Activated B cell treated with CpG ODN at 0.5 μM for 24 hours (primary cell): Measurements from ENCODE around the gene SLIT3. TPM values are rescaled to one million over a fixed set of nuclear protein-coding genes. Genes with fewer than 3 reads are reported as not detected.

ENCODE experiments used
- ATAC-seq: fragments of 200-7000 bp; cut with Tn5 transposase; one replicate; pipeline ENCODE4 v1.10.0; 2021; ENCODE audit warnings: low read depth, mild to moderate bottlenecking, moderate library complexity
- CTCF ChIA-PET: fragments of 350-600 bp; sonication (Branson Sonifier 250); formaldehyde crosslinking; loops from one replicate; lab custom pipeline; 2021; ENCODE audit warnings: antibody characterized with exemption; lab: Charles Lee
- POLR2A ChIA-PET: fragments of 350-600 bp; sonication (Branson Sonifier 250); formaldehyde crosslinking; loops from one replicate; lab custom pipeline; 2021; ENCODE audit warnings: antibody characterized with exemption; lab: Charles Lee
- DNase-seq: peaks from one replicate; pipeline ENCODE4 v3.0.0; 2022
- H3K27ac Mint-ChIP-seq: one replicate; pipeline ENCODE4 v1.8.0; 2020; ENCODE audit warnings: mixed read lengths
- H3K27me3 Mint-ChIP-seq: one replicate; pipeline ENCODE4 v1.8.0; 2021; ENCODE audit warnings: mixed read lengths
- H3K36me3 Mint-ChIP-seq: one replicate; pipeline ENCODE4 v1.8.0; 2021; ENCODE audit warnings: low read depth, mixed read lengths
- H3K4me1 Mint-ChIP-seq: one replicate; pipeline ENCODE4 v1.8.0; 2021; ENCODE audit warnings: mixed read lengths
- H3K4me3 Mint-ChIP-seq: one replicate; pipeline ENCODE4 v1.8.0; 2020; ENCODE audit warnings: mild to moderate bottlenecking, mixed read lengths
- H3K9me3 Mint-ChIP-seq: one replicate; pipeline ENCODE4 v1.8.0; 2020; ENCODE audit warnings: mixed read lengths
- intact Hi-C: fragments of 100-400 bp; cut with micrococcal nuclease; formaldehyde crosslinking; loops from one replicate; pipeline ENCODE4 v1.15.1; 2024
- total RNA-seq: library from RNA; stranded (reverse); gene quantifications from 2 replicates; pipeline ENCODE4 v1.2.3, GENCODE V29; 2022
- TF ChIP-seq, protein P1 (sequence below): fragments of 200-600 bp; IDR thresholded peaks from one replicate; pipeline ENCODE4 v1.8.0; 2022; ENCODE audit warnings: antibody characterized with exemption, mild to moderate bottlenecking

SLIT3 gene
- total RNA-seq, 1 donor from 2014 or later = not detected

DNA sequence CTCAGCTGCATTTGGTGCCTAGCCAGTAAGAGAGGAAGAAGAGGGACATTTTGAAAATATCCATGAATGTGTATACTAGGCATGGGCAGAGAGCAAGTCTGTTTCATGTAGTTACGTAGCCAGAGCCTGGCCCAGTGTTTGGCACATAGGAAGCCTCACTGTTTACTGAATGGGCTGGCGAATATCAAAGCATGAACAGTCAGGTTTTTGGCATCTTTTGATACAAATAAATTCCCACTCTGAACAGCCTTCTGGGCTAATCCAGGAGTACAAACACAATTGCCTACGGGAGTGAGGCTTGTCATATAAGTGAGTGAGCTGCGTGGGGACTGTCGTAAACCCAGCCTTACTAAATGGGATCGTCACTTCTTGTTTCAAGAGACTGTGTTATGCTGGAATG is 468.6 kb downstream of the SLIT3 start:
- Mint-ChIP-seq H3K4me1 (no peaks in the 10 kb centered on the region), H3K27me3 (peaks cover 2% of the 10 kb centered on the region), H3K36me3 (no peaks in the 10 kb centered on the region), H3K4me3 (no peak overlapping the region), H3K27ac (no peak overlapping the region), H3K9me3 (no peaks in the 10 kb centered on the region)
- DNase-seq (no peak), ATAC-seq (no peak)
- ChIA-PET CTCF (no interaction called here), POLR2A (no interaction called here)
- TF ChIP-seq, protein P1, sequence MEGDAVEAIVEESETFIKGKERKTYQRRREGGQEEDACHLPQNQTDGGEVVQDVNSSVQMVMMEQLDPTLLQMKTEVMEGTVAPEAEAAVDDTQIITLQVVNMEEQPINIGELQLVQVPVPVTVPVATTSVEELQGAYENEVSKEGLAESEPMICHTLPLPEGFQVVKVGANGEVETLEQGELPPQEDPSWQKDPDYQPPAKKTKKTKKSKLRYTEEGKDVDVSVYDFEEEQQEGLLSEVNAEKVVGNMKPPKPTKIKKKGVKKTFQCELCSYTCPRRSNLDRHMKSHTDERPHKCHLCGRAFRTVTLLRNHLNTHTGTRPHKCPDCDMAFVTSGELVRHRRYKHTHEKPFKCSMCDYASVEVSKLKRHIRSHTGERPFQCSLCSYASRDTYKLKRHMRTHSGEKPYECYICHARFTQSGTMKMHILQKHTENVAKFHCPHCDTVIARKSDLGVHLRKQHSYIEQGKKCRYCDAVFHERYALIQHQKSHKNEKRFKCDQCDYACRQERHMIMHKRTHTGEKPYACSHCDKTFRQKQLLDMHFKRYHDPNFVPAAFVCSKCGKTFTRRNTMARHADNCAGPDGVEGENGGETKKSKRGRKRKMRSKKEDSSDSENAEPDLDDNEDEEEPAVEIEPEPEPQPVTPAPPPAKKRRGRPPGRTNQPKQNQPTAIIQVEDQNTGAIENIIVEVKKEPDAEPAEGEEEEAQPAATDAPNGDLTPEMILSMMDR = no peak
- intact Hi-C loops = no loop called here

DNA sequence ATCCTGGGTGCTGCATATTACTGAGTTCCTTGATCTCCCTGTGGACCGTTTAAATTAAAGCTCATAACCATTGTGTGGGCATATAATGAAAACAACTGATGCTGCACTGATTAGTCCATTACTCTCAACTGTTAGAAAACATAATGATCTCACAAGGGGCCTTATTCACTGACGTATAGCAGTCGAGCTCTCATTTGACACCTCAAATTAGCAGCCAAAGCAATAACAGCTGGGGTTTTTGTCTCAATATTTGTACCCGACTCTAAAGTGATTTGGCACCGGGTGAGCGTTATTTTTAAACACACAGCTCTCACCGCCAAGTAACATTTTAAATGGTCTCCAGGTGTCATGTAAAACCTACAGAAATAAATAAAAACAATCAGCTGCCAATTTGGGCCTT is 469.6 kb downstream of the SLIT3 start:
- DNase-seq (no peak), ATAC-seq (no peak)
- intact Hi-C loops = no loop called here
- H3K9me3 Mint-ChIP-seq = no peaks in the 10 kb centered on the region
- TF ChIP-seq, protein P1 = no peak
- CTCF ChIA-PET = no interaction called here
- H3K27ac Mint-ChIP-seq = no peak overlapping the region
- no peaks in the 10 kb centered on the region for H3K36me3 Mint-ChIP-seq
- H3K27me3 Mint-ChIP-seq = peaks cover 2% of the 10 kb centered on the region
- no peak overlapping the region for H3K4me3 Mint-ChIP-seq
- no peaks in the 10 kb centered on the region for H3K4me1 Mint-ChIP-seq
- POLR2A ChIA-PET = no interaction called here

DNA sequence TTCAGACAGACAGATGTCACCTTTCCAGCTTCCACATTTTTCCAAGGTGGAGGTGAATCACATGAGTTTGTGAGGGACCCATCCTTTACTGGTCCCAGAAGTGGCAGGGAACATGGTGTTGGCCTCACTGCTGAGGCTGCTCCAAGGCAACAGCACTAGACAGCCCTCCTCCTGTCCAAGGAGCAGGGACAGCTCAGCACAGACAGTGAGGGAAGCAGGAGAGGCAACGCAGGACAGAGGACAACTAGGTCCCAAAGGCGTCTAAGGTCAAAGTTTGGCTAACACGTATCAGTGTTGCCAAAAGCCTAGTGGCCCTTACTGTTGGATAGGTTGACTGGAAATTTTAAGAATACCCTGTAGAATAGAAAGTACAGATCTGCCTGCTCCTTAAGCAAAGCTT is 470.1 kb downstream of the SLIT3 start:
- Mint-ChIP-seq H3K4me1 (no peaks in the 10 kb centered on the region), H3K9me3 (no peaks in the 10 kb centered on the region), H3K4me3 (no peak overlapping the region), H3K36me3 (no peaks in the 10 kb centered on the region), H3K27me3 (peaks cover 2% of the 10 kb centered on the region), H3K27ac (no peak overlapping the region)
- DNase-seq (no peak), ATAC-seq (no peak)
- POLR2A ChIA-PET = no interaction called here
- TF ChIP-seq, protein P1 = no peak
- CTCF ChIA-PET = no interaction called here
- intact Hi-C loops = no loop called here

- CTCF ChIA-PET = no interaction called here
- ATAC-seq (no peak), DNase-seq (no peak)
- POLR2A ChIA-PET = no interaction called here
- Mint-ChIP-seq H3K27ac (no peak overlapping the region), H3K27me3 (peaks cover 2% of the 10 kb centered on the region), H3K36me3 (no peaks in the 10 kb centered on the region), H3K4me1 (no peaks in the 10 kb centered on the region), H3K4me3 (no peak overlapping the region), H3K9me3 (no peaks in the 10 kb centered on the region)
- TF ChIP-seq, protein P1 = no peak
- intact Hi-C loops = no loop called here
Observed at GRCh38 chr5:168829922-168830417, 471.0 kb downstream of the SLIT3 start.

DNA sequence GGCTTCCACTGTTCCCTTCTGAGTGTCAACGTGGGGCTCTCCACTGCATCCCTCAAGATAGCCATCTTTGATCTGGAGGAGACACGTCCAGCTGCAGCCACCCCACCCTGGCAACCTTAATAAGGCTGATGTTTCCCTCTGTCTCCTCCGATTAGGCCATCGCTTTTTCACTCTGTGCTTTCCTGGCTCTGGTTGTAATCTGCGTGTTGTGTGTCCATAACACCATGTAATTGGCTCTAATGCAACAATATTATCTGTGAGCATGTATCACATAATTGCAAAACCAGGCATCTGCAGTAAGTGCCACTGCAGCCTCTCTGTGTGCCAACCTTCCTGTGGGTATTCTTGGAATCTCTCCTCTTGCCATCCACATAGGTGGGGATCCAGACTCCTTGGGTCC is 471.9 kb downstream of the SLIT3 start:
- DNase-seq = no peak
- ChIA-PET CTCF (no interaction called here), POLR2A (no interaction called here)
- Mint-ChIP-seq H3K4me1 (no peaks in the 10 kb centered on the region), H3K36me3 (no peaks in the 10 kb centered on the region), H3K9me3 (no peaks in the 10 kb centered on the region), H3K27ac (no peak overlapping the region), H3K4me3 (no peak overlapping the region), H3K27me3 (peaks cover 2% of the 10 kb centered on the region)
- ATAC-seq = no peak
- TF ChIP-seq, protein P1 = no peak
- intact Hi-C loops = no loop called here
